Lung (tissue), 12 donors: ENCODE measurements around the gene CCT6A. TPM values are rescaled to one million over a fixed set of nuclear protein-coding genes. Genes with fewer than 3 reads are reported as not detected.
"Not testable (repeated sequence)": the region's sequence is repeated elsewhere in the genome, so short reads cannot be mapped to it uniquely, and the experiment has no call there.

Source experiments
- ATAC-seq: fragments of 200-7000 bp; cut with Tn5 transposase; one replicate; pipeline ENCODE4 v1.9.1; 2020; ENCODE audit warnings: moderate number of reproducible peaks; ENCODE audit not compliant: insufficient read depth, low FRiP score
- DNase-seq, 3 donors: peaks; one replicate each; pipeline ENCODE4 v3.0.0-alpha.2; 2013 to 2017
- H3K27ac ChIP-seq, 2 donors: one replicate each; pipeline ENCODE4 v1.5.1; 2013; ENCODE audit warnings: mild to moderate bottlenecking in 2 of 2, moderate library complexity in 2 of 2, control low read depth in 1 of 2, inconsistent platforms in 1 of 2, low read depth in 1 of 2, low read length in 1 of 2
- H3K27me3 ChIP-seq, 3 donors: one replicate each; pipeline ENCODE4 v1.5.1; 2013; ENCODE audit warnings: low read length in 2 of 3; ENCODE audit not compliant: control insufficient read depth in 3 of 3, insufficient read depth in 3 of 3
- H3K36me3 ChIP-seq, 4 donors: one replicate each; pipeline ENCODE4 v1.5.1; 2013; ENCODE audit warnings: low read length in 4 of 4, mild to moderate bottlenecking in 1 of 4, moderate library complexity in 1 of 4; ENCODE audit not compliant: control insufficient read depth in 4 of 4, insufficient read depth in 4 of 4
- H3K4me1 ChIP-seq, 5 donors: one replicate each; pipeline ENCODE4 v1.5.1; 2013; ENCODE audit warnings: low read length in 5 of 5, mild to moderate bottlenecking in 2 of 5, moderate library complexity in 1 of 5; ENCODE audit not compliant: control insufficient read depth in 5 of 5, insufficient read depth in 5 of 5
- H3K4me3 ChIP-seq: one replicate; pipeline ENCODE4 v1.5.1; 2013; ENCODE audit warnings: mild to moderate bottlenecking, control low read depth, moderate library complexity
- H3K9ac ChIP-seq, 2 donors: one replicate each; pipeline ENCODE4 v1.5.1; 2013; ENCODE audit warnings: low read length in 2 of 2, control low read depth in 1 of 2; ENCODE audit not compliant: insufficient read depth in 1 of 2
- H3K9me3 ChIP-seq, 4 donors: one replicate each; pipeline ENCODE4 v1.5.1; 2013; ENCODE audit warnings: low read length in 3 of 4, mild to moderate bottlenecking in 1 of 4, moderate library complexity in 1 of 4; ENCODE audit not compliant: control insufficient read depth in 4 of 4, insufficient read depth in 3 of 4
- WGBS, 2 donors: extraction: QIAGEN DNeasy Blood & Tissue Kit; methylation state at CpG; one replicate each; pipeline ENCODE4 v1.1.7; 2013; 5-methylcytosine and 5-hydroxymethylcytosine counted together
- polyA plus RNA-seq, 2 donors: library from polyadenylated mRNA; stranded (reverse); fragments of 200-250 nt; gene quantifications; one replicate each; pipeline ENCODE4 v1.2.1, GENCODE V29; 2013
- total RNA-seq, 2 donors: library from RNA; depleted of rRNA in 1 of 2; stranded (reverse); fragments of >200 nt in 1 of 2; gene quantifications; one replicate each; pipeline ENCODE4 v1.2.1, GENCODE V29; 2014 to 2021
- TF ChIP-seq, protein P1 (sequence below): IDR thresholded peaks from 2 replicates; pipeline ENCODE4 v1.5.1; 2012; ENCODE audit warnings: mild to moderate bottlenecking; ENCODE audit errors: control extremely low read depth, extremely low read depth
- donor health status: control.
- donor health status: control.
- donor health status: Bipolar disorder and iron deficiency.
- donor health status: healthy.
- donor health status: DM: yes; HTN: yes; CAD: no.

Gene CCT6A
- total and polyA plus RNA-seq, 4 donors: 88.1 to 196 (median 104) TPM

DNA sequence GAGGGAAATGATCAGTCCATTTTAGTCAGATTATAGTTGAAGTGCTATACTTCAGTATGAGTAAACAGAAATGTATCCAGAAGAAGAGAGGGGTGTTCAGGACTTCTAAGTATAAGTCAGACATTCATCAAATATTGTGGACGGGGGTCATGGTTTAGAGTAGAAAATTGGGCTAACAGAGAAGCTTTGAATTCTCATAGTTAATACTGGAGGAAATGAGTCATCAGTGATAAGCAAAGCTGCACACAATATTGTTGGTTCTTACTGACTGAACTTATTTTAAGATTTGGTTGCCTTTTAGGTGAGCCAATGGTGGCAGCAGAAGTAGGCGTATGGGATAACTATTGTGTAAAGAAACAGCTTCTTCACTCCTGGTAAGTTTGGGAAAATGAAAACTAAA lies 10.8 kb downstream of the CCT6A start:
- Histone ChIP-seq H3K9me3 (no peaks in the 10 kb centered on the region), H3K4me3 (no peak overlapping the region), H3K36me3 (peaks cover 17 to 31% (median 24%) of the 10 kb centered on the region in 4 donors), H3K27ac (peak overlapping the region in 1 of 2 donors; percentile 68), H3K9ac (no peak overlapping the region), H3K4me1 (peaks cover 0 to 9% (median 0%) of the 10 kb centered on the region in 5 donors), H3K27me3 (no peaks in the 10 kb centered on the region)
- TF ChIP-seq, protein P1, sequence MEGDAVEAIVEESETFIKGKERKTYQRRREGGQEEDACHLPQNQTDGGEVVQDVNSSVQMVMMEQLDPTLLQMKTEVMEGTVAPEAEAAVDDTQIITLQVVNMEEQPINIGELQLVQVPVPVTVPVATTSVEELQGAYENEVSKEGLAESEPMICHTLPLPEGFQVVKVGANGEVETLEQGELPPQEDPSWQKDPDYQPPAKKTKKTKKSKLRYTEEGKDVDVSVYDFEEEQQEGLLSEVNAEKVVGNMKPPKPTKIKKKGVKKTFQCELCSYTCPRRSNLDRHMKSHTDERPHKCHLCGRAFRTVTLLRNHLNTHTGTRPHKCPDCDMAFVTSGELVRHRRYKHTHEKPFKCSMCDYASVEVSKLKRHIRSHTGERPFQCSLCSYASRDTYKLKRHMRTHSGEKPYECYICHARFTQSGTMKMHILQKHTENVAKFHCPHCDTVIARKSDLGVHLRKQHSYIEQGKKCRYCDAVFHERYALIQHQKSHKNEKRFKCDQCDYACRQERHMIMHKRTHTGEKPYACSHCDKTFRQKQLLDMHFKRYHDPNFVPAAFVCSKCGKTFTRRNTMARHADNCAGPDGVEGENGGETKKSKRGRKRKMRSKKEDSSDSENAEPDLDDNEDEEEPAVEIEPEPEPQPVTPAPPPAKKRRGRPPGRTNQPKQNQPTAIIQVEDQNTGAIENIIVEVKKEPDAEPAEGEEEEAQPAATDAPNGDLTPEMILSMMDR: no peak
- 76 to 78% methylated on average over 2 of the region's 2 CpGs for WGBS, 2 donors
- DNase-seq (no peak), ATAC-seq (no peak)

DNA sequence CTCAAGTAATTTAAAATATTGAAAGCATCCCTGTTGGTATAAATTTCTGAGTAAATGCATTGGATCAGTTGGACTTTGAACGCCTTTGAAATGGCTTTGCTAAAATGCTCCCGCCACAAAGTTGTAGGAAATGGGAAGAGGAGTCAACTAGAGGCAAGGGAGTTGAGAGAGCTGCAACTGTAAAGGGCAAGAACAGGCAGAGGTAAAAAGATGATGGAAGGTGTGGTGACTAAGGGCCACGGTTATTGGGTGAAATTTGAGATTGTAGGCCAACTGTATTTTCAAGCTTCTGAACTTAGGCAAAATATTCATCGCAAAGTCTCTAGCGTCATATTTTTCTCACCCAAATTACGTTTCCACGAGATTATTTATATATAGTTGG lies 11.9 kb downstream of the CCT6A start:
- no peak overlapping the region for H3K4me3 ChIP-seq
- ATAC-seq (no peak), DNase-seq (no peak)
- TF ChIP-seq, protein P1: no peak
- H3K27ac ChIP-seq: peak overlapping the region in 1 of 2 donors; percentile 94
- no peaks in the 10 kb centered on the region for H3K27me3 ChIP-seq
- no peak overlapping the region for H3K9ac ChIP-seq
- peaks cover 13 to 25% (median 20%) of the 10 kb centered on the region in 4 donors for H3K36me3 ChIP-seq
- no peaks in the 10 kb centered on the region for H3K9me3 ChIP-seq
- peaks cover 0 to 9% (median 0%) of the 10 kb centered on the region in 5 donors for H3K4me1 ChIP-seq
- WGBS, 2 donors: 75 to 77% methylated on average over 7 of the region's 7 CpGs

DNA sequence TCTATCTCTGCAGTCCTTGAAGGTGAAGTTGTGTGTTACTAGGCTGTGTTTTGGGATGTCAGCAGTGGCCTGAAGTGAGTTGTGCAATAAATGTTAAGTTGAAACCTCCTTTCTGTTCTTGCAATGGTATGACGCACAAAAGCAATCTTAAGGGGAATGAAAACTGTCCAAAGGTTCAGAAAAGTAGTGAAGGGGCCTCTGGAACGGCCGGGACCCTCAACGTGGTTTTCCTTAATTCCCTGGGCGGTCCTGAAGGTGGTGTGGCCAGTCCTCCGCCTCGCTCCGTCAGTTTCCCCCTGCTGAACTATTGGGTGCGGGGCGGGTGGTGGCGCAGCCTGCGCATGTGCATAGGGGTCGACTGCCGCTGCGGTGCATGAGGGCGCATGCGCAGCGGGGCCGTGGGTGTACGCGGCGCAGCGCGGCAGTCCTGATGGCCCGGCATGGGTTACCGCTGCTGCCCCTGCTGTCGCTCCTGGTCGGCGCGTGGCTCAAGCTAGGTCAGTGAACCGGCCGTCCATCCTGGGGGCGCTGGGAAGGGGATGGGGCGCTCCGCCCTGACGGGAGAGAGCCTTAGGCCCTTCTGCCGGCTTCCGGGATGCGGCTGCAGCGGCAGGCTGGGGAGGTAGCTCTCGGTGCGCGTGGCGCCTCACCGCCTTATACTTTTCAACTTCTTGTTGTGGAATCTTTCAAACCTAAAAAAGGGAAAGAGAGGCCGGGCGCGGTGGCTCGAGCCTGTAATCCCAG lies 12.5 kb downstream of the CCT6A start, which contains the start of gene SUMF2:
TSS of gene SUMF2 (plus strand) at position 405 of the 744 bp plus-strand sequence. CDS start at position 431, 26 bp downstream.
- no peaks in the 10 kb centered on the region for H3K27me3 ChIP-seq
- WGBS, 2 donors: 0% methylated on average over 48 to 49 of the region's 49 CpGs
- no peaks in the 10 kb centered on the region for H3K9me3 ChIP-seq
- DNase-seq (peak; percentile 94 to 96 (median 96)), ATAC-seq (peak; percentile 96)
- peaks cover 0 to 9% (median 0%) of the 10 kb centered on the region in 5 donors for H3K4me1 ChIP-seq
- TF ChIP-seq, protein P1: no peak
- peak within 1 kb of the TSS; percentile 85 for H3K4me3 ChIP-seq
- peaks cover 12 to 23% (median 19%) of the 10 kb centered on the region in 4 donors for H3K36me3 ChIP-seq
- peak within 1 kb of the TSS; percentile 75 to 81 for H3K9ac ChIP-seq
- peak within 1 kb of the TSS; percentile 85 to 94 for H3K27ac ChIP-seq

DNA sequence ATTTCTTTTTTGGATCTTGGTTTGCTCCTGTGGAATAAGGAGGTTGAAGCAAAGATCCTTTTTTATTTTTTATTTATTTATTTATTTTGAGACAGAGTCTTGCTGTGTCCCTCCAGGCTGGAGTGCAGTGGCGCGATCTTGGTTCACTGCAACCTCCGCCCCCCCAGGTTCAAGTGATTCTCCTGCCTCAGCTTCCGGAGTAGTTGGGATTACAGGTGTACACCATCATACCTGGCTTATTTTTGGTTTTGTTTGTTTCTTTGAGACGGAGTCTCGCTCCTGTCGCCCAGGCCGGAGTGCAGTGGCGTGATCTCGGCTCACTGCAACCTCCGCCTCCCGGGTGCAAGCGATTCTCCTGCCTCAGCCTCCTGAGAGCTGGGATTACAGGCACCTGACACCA lies 14.8 kb downstream of the CCT6A start:
- not testable (repeated sequence) for H3K4me1 ChIP-seq, H3K27me3 ChIP-seq, H3K9ac ChIP-seq, H3K9me3 ChIP-seq, DNase-seq, H3K4me3 ChIP-seq, ATAC-seq, H3K27ac ChIP-seq
- 96 to 97% methylated on average over 13 of the region's 13 CpGs for WGBS, 2 donors
- H3K36me3 ChIP-seq: peaks cover 6 to 21% (median 10%) of the 10 kb centered on the region in 4 donors
